Measurements from ENCODE around the gene GPBAR1.

GPBAR1 gene

DNA sequence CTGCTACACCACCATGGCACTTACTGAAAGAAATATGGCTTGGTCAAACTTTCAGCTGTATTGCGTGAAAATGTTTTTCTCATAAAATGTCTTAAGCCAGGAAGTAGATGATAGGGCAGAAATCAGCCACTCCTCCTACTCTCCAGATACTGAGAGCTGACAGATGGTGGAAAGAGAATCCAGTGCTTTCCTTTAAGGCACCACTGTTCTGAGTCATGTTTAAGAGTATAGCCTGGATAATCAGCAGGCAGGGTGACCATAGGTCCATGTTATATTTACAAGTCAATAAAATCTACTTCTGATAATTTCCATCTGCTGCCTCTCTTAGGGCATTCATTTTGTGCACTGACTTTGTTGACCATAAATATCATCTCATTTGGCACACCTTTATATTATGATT, 21.9 kb upstream of the GPBAR1 start:
- FAIRE-seq = no peak
- DNase-seq (ENCODE audit: insufficient read length, low spot score) = no peak

DNA sequence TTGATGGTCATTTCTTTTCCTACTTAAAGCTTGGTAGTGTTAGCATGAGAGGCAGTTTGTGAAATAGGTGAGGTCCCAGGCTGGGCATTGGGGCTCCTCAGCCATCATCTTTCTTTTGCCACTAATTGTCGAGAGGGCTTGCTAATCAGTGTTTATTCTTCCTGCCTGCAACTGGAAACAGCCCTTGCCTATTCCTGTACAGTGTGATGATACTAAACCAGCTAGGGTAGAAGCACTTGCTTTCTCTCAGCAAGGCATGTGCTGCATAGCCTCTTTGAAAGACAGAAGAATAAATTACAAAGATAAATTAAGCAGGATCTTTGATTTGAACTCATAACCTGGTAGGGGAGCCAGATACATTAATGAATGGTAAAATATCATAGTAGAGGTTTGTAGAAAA, 16.6 kb upstream of the GPBAR1 start:
- no peak for FAIRE-seq
- no peak for DNase-seq (ENCODE audit: insufficient read length, low spot score)

DNA sequence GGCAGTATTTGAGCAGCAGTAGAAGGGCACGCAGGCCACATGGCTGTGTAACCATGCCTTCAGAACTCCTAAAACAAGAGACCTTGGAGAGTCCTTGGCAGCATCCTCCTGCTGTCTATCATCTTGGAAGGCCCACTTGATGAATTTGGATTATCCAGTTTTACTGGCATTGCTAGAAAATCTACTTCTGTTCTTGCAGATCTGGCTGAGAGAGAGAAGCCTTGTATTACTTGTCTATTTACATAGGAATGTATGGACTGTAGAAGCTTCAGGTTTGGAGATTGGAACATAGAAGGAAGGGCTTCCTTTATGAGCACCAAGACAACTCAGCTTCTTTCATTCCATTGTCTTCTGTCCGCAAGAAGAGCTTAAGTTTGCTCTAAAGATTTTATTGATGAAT, 16.1 kb upstream of the GPBAR1 start:
- FAIRE-seq (no peak), DNase-seq (ENCODE audit: insufficient read length, low spot score) (no peak)

DNA sequence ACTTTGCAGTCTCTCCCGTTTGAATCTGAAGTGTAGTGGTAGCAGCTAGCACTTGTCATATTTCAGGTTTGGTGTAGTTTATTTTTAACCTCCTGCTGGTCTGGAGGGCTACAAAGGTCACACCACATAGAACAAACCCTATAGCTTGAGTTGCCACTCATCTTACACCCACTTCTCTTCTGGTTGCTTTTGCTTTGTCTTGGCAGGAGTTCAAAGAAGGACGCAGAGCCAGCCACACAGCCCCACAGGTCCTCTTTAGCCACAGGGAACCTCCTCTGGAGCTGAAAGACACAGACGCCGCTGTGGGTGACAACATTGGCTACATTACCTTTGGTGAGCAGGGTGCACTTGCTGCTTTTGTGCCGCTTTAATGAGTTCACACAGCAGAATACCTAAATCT, 15.6 kb upstream of the GPBAR1 start:
- no peak for FAIRE-seq

DNA sequence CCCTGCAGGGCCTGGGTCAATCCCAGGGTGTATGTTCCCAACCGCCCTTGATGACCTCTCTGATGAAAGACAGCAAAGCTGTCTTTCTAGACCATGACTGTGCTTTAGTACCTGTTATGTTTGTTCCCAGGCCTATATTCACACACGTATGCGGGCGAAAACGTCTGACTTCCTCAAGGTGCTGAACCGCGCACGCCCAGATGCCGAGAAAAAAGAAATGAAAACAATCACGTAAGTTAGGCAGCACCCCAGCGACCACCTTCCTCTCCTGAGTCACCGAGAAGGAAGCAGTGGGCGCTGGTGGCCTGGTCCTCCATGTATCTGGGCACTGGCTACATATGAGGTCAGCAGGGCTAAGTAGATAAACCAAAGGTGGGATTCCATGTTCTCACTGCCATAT, 11.1 kb upstream of the GPBAR1 start:
- no peak for FAIRE-seq
- DNase-seq (ENCODE audit: insufficient read length, low spot score) = no peak

More for the DNA sequence above, 15.6 kb upstream of the GPBAR1 start:
- no peak for DNase-seq (ENCODE audit: insufficient read length, low spot score)

DNA sequence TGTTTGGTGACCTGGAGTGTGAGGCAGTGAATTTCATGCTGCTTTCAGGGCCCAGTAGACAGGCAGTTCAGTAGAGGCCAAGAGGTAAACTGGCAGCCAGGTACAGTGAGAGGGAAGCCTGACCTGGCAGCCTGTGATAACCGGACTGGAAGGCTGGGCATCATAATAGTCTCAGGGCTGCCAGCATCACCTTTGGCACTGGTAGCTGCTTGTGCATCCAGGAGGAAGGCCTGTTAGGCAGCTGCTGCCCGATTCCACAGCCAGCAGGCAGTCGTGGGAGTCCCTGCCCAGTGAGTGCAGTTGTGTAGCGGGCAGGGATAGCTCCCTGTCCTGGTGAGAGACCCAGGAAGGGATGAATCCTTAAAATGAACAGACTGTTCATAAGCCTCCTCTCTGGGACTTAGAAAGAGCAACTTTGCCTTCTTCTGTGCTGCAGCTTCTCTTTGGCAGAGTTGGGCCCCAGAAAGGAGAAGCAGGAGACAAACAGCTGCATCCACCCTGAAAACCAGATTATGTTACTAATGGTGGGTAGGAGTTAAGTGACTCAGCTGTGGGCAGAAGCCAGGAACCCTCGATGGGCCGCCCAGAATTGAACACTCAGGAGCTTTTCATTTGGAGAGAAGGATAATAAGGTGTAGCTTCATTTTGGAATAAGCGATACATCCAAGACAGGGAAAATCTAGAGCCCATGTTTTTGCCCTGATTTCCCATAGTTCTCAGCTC, 8.1 kb upstream of the GPBAR1 start:
- no peak for FAIRE-seq
- DNase-seq (ENCODE audit: insufficient read length, low spot score) = no peak

DNA sequence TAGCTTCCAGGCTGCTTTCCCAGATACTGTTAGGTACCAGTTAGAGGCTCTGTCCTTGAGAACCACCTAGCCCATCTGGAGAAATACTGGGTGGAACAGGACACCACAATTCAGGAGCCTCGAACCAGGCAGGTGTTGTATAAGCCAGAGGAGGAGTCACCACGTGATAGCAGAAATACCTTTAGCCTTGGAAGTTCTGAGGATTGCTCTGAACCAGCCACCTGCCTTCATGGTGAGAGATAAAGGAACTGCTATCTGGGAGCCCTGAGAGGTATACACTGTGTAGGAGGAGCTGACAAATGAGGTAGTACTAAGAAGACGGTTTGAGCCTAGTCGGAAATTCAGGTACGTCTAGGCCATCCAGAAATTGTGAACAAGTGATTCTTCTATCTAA, 7.6 kb upstream of the GPBAR1 start:
- FAIRE-seq (no peak), DNase-seq (ENCODE audit: insufficient read length, low spot score) (no peak)

DNA sequence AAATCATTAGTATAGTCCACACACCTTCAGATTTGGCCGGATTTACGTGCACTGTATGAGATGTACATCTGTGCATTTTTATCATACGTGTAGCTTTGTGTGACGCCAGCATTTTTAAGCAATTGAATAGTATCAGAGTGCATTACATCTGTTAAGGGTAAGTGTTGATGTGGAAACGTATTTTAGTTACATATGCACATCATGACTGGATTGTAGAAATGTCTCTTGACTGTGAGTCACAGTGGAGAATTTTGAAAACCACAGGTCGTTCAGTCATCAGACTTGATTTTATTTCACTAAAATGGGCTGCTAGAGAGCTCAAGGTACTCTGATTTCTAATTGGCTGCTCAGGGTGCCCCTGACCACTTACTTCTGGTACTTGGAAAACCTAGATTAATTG, 5.4 kb upstream of the GPBAR1 start:
- DNase-seq (ENCODE audit: insufficient read length, low spot score) (no peak), FAIRE-seq (no peak)

DNA sequence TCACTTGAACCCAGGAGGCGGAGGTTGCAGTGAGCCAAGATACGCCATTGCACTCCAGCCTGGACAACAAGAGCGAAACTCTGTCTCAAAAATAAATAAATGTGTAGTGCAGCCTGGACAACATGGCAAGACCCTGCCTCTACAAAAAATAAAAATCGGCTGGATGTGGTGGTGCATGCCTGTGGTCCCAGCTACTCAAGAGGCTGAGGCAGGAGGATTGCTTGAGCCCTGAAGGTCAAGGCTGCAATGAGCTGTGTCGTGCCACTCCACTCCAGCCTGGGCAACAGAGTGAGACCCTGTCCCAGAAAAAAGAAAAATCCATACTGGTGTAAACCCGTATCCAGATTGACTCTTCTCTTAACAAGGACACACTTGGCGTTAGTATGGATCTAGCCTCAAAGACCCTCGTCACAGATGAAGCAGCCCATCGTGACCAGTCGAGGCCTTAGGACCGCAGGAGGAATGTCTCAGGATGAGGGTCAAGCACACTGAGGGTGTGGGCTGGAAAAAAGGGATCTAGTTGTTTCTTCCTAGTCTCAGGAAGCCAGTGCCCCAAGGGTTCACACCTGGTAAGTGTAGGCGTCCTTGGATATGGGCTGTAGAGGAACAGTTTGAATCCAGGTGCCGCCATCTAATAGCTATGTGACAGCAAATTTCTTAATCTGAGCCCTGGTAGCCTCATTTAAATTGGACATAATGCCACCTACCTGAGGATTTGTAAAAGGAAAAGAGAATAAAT, 4.0 kb upstream of the GPBAR1 start:
- DNase-seq (ENCODE audit: insufficient read length, low spot score) (no peak), FAIRE-seq (no peak)

DNA sequence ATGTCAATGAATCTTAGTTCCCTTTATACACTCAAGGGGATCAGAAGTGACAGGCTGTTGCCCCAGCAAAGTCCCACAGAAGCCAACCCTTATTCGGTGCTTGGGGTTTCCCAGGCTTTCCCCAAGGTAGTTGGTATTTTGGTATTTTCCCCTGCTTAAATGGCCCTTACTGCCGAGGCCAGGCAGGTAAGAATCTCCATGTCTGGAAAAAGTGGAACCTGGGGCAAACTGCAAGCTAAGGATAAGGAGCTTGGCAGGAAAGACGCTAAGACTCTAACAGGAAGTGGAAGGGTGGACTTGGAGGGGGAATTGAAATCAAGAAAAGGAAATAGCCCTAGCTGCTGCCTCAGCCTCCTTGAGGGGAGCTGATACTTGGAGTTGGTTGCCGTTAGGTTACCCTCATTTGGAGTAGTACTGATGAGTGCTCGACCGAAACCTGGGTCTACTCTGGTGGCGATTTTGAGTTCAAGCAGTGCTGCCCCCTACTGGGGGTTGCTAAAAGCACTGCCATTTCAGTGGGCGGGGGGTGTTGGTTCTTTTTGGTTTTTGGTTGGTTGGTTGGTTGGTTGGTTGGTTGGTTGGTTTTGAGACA, 3.3 kb upstream of the GPBAR1 start:
- FAIRE-seq = no peak
- DNase-seq (ENCODE audit: insufficient read length, low spot score) = no peak

DNA sequence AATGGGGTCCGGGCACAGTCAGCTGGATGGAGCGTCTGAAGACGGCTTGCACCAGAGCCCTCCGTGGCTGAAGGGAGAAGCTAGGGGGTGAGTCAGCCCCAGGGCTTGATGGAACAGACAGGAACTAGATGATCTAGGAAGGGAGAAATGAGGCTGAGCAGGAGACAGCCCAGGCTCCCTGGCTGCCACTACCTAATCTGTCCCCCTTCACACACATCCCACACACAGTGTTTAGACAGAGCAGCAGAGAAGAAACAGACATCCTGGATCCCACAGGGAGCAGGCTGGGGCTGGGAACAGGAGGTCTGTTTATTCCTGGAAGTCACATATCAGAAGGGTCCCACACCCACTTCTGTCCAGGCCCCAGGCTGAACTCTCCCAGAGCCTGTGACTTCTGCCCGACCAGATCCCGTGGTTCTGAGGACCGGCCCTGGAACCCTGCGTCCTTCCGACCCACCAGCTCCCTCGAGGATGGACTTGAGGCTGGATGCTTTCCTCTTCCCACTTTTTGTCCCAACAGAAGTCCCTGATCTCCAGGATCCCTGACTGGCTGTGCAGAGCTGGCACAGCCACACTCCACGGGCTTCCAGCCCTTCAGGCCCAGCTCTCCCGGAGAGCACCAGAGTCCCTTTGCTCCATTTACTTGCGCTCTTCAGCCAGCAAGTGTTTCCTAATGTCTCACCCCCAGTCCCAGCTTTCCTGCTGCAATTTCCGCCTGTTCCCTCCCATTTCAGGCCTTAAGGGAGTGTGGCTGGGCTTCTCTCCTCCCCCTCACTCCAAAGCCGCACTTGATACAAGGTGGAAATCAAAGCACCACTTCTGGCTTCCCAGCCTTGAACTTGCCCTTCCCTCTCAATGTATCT, 1.5 kb upstream of the GPBAR1 start:
- DNase-seq (ENCODE audit: insufficient read length, low spot score) = no peak
- FAIRE-seq = no peak

DNA sequence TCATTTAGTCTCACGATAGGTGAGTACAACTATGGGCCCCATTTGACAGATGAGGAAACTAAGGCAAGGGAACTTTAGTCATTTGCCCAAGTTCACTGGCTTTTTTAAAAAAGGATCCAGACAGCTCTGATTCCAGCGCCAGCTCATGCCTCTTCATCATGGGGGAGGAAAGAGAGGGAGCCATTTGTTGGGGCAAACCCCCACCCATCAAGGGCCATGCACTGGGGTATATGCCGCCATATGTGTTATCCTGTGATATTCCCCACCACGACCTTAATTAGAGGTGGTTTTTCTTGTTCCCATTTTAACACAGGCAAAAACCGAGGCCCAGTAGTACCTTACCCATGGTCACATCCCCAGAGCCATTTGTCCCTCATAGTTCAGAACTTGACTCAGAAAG, 649 bp upstream of the GPBAR1 start:
- DNase-seq (ENCODE audit: insufficient read length, low spot score) (no peak), FAIRE-seq (no peak)

DNA sequence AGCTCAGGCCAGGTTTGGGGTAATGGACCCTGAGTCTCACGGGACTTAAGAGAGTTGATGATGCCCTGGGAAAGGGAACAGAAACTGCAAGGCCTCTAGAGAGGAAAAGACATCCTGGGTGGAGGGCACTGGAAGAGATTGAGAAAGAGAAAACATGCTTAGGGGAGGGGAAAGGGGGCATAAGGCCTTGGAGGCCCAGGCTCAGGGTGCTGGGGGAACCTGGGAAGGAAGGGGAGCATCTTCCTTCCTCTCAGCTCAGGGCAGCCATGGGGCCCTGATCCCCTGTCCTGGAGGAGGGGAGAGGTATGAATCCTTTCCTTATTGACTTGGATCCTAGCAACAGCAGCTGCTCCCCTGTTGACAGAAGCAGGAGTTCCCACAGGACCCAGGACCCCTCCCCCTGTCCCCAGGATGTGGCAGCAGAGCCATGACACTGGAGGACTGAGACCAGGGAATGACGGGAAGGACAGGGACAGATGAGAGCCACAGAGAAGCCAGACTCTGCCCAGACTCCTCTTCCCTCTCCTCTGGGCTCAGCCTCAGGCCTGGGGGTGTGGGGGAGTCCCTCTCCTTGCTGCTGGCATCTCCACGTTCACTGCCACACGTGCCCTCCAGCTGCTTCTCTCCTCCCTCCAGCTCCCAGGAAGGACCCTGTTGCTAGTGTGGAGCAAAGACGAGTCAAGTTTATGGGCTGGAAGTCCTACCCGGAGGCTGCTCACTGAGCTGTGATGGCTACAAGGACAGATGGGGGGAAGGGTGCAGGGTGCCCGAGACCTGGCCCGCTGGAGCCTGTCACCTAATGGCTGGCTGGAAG, 815 bp downstream of the GPBAR1 start:
- no peak for DNase-seq (ENCODE audit: insufficient read length, low spot score)
- no peak for FAIRE-seq

DNA sequence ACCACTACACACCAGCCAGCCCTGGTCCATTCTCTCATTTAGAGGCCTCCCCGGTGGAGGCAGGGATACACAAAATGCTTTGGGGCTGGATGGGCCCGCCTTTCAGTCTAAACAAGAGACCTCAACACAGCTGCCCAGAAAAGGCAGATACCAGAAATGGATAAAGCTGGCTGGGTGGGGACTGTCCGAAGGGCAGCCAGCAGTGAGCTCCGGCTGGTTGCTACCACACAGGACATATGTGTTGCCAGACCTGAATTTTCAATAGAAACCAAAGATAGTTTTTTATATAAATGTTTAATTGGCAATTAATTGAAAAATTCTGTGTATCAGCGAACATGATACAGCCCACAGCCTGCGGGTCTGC, 1.4 kb downstream of the GPBAR1 start:
- FAIRE-seq (no peak), DNase-seq (ENCODE audit: insufficient read length, low spot score) (no peak)

DNA sequence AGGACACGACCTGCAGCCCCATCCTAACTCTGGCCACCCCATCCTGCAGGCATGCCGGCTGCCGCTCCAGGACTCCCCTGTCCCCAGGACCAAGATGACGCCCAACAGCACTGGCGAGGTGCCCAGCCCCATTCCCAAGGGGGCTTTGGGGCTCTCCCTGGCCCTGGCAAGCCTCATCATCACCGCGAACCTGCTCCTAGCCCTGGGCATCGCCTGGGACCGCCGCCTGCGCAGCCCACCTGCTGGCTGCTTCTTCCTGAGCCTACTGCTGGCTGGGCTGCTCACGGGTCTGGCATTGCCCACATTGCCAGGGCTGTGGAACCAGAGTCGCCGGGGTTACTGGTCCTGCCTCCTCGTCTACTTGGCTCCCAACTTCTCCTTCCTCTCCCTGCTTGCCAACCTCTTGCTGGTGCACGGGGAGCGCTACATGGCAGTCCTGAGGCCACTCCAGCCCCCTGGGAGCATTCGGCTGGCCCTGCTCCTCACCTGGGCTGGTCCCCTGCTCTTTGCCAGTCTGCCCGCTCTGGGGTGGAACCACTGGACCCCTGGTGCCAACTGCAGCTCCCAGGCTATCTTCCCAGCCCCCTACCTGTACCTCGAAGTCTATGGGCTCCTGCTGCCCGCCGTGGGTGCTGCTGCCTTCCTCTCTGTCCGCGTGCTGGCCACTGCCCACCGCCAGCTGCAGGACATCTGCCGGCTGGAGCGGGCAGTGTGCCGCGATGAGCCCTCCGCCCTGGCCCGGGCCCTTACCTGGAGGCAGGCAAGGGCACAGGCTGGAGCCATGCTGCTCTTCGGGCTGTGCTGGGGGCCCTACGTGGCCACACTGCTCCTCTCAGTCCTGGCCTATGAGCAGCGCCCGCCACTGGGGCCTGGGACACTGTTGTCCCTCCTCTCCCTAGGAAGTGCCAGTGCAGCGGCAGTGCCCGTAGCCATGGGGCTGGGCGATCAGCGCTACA, 2.1 kb downstream of the GPBAR1 start:
- DNase-seq (ENCODE audit: insufficient read length, low spot score) = no peak
- FAIRE-seq = no peak

DNA sequence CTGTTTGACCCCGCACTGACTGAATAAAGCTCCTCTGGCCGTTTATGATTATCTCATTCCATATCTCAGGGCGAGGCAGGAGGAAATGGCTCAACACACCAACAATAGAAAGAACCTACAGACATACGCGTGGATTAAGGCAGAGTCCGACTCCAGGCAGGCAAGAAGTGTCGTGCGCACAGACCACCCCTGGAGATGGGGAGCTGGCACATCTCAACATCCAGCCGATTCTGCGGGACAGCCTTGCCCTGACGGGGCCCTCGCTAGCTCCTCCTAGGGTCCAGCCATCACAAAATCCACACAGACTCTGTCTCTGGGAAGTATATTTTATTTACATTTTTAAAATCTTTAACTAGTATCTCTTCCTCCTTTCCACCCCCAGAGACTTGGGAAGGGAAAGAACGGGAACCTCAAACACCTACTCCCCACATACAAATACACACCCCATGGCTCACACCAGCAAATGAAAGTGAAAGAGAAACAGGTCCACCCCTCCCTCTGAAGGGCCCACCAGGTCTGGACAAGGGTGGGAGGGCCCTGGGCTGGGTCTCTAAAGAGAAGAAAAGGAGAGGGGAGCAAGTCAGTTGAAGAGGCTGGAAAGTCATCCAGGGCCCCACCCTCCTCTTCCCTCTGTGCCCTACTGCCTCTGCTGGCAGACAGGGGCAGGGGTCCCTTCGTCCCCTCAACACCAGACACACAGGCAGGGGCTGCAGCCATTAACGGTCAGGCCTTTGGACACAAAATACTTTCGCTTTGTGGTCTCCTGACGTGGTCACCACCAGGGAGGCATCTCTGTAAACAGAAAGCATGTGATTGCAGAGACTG, 3.2 kb downstream of the GPBAR1 start:
- DNase-seq (ENCODE audit: insufficient read length, low spot score) (no peak), FAIRE-seq (no peak)

DNA sequence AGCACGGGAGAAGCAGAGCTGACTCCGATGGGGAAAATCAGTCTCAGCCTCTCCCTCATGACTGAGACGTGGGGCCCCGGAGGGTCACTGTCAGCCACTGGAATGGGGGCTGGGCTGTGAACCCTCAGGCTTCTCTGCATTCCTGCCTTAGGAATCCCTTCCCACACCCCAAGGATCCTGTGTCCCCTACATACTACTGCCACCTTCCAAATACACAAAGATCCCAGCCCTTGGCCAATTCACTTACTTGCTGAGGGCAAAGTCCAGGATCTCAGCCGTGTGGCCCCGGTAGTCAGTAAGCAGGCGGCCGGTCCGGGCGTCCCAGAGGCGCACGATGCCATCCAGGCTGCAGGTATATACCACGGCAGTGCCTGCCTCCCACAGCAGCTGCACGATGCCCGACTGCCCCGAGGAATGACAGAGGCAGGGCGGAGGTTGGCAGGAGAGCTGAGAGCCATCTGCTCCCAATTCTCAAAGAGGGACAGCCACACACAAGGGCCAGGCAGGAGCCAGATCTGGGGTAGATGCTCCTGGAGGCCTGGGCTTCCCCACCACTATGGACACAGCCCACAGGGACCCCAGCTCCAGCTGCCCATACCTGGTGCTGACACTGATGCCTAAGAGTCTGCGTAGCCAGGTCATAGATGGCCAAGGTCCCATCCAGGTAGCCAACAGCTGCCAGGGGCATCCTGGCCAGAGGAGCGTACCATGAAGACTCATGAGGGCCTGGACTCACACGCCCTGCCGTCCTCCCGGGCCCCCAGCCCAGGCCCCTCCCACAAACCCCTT, 4.2 kb downstream of the GPBAR1 start:
- no peak for FAIRE-seq
- DNase-seq (ENCODE audit: insufficient read length, low spot score) = no peak

DNA sequence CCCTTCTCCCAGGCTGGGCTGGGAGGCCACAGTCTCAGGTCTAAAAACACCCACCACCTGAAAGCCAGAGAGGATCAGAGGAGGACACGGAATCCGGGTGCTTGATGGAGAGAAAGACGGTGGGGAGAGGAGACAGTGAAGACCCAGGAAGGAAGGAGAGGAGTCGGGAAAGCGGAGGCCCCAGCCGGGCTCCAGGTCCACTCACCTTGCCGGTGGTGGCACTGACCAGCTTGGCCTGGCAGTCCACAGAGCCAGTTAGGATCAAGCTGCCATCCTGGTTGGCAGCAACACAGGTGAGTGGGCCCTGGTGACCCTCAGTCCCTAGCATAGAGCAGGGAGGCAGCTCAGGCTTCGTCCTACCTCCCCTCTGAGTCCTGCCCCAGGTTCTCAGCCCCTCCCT, 4.8 kb downstream of the GPBAR1 start:
- no peak for FAIRE-seq
- no peak for DNase-seq (ENCODE audit: insufficient read length, low spot score)
